Measurements from ENCODE around the gene FSCB. TPM values are rescaled to one million over a fixed set of nuclear protein-coding genes. Genes with fewer than 3 reads are reported as not detected.
"Not testable (repeated sequence)": the region's sequence is repeated elsewhere in the genome, so short reads cannot be mapped to it uniquely, and the experiment has no call there.

FSCB gene
- not detected for total RNA-seq
- long read RNA-seq: 0 reads

DNA sequence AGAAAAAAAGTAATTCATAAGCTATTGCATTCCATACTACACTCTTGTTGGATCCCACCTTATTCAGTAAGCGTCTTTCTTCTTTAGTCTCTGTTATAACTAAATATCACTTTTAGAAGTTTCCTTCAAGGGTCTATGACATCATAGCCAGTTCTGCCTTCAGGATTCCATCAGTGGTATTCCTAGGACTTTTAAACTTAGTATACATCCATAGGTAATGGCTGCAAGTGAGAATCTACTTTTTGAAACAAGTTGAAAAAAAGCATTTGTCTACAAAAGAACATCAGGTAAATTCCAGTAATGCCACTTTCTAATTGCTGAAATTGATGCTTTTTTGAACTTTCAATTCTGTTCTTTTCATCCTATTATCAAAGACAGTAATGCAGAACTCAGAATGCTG is at the start of gene FSCB:
TSS of gene FSCB (minus strand) at position 101 of the 400 bp plus-strand sequence. CDS start 296 bp downstream, outside the sequence.
- DNase-seq (ENCODE audit: low spot score): no peak

GRCh38 chr14:44531658-44532057 is 24.6 kb upstream of the FSCB start:
- DNase-seq (ENCODE audit: low spot score): no peak

DNA sequence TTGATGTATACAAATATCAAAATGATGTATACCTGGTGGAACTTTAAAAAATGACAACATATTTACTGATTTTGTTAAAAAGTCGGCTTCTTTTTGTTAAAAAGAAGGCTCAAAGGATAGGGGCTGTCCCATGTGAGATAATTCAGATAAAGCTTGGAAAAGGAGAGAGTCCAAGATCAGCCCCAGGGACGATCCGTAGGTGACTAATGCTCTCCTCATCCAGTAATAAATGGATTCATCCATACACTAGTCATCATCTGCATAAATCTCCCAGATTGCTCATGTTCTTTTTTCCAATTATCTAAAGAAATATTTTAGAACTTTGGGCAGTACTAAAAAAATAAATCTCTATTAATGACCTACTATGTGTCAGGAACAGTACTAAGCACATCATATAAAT is 23.4 kb upstream of the FSCB start:
- DNase-seq (ENCODE audit: low spot score): no peak

- DNase-seq (ENCODE audit: low spot score): no peak
Observed at GRCh38 chr14:44529026-44529425, 21.9 kb upstream of the FSCB start.

GRCh38 chr14:44528180-44528579 is 21.1 kb upstream of the FSCB start:
- no peak for DNase-seq (ENCODE audit: low spot score)

DNA sequence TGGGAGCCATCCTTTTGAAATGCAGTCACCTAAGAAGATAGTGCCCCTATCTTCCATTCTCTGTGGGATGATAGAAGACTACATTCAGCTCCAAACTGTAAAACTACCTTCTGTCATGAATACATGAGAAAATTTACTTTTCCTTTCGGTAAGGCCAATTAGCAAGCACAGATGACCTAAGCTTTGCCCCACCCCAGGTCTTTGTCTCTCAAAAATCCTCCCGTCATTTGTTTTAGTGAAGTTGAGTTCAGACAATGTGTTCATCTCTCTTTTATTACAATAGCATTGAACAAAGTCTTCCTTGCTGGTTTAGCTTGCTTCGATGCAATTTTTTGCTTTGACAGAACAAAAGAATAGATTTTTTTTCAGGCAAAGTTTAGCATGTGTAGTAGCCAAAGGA is 18.2 kb upstream of the FSCB start:
- DNase-seq (ENCODE audit: low spot score): no peak

DNA sequence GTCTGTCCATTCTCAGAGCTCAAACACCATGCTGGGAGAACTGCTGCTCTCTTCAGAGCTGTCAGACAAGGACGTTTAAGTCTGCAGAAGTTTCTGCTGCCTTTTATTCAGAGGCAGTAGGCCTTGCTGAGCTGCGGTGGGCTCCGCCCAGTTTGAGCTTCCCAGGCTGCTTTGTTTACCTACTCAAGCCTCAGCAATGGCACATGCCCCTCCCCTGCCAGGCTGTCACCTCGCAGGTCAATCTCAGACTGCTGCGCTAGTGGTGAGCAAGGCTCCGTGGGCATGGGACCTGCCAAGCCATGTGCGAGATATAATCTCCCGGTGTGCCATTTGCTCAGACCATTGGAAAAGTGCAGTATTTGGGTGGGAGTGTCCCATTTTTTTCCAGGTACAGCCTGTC is 8.6 kb upstream of the FSCB start:
- DNase-seq (ENCODE audit: low spot score): not testable (repeated sequence)

DNA sequence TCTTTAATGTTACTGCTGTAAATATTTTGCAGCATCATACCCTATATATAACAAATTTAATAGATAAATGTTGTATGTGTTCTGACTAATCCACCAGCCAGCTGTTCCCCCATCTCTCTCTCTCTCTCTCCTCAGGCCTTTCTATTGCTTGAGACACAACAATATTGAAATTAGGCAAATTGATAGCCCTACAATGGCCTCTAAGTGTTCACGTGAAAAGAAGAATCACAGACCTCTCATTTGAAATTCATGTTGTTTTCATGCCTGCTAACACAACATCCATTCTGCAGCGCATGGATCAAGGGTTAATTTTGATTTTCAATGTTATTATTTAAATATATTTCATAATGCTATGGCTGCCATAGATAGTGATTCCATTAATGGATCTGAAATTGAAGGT is 1.8 kb upstream of the FSCB start:
- DNase-seq (ENCODE audit: low spot score): no peak

DNA sequence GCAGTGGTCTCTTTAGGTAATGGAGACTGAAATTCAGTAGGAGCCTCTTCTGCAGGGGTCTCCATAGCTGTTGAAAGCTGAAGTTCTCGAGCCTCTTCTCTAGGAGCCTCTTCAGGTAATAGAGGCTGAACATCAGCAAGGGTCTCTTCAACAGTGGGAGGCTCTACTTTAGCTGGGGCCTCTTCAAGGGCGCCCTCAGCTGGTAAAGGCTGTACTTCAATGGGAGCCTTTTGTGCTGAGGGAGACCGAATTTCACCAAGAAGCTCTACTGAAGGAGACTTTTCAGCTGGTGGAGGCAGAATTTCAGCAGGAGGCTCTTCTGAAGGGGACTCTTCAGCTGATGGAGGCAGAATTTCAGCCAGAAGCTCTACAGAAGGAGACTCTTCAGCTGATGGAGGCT is 1.5 kb downstream of the FSCB start:
- no peak for DNase-seq (ENCODE audit: low spot score)

- no peak for DNase-seq (ENCODE audit: low spot score)
Observed at GRCh38 chr14:44497148-44497547, 9.9 kb downstream of the FSCB start.

DNA sequence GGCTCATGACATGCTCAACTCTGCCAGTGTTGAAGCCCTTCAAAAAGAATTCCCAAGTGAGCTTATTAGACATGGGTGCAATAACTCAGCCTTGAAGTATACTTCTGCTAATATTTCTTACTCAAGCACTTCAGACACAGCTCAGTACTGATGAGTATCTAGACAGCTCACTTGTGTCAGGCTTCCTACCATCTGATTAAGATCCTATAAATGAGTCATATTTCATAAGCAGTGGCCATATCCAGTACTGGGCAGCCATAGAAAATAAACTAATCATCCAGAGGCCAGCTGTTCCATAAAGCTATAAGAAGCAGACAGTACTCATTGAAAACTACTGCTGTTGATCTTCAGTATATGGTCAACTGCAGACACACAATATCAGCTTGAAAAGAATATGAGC is 12.9 kb downstream of the FSCB start:
- no peak for DNase-seq (ENCODE audit: low spot score)

DNA sequence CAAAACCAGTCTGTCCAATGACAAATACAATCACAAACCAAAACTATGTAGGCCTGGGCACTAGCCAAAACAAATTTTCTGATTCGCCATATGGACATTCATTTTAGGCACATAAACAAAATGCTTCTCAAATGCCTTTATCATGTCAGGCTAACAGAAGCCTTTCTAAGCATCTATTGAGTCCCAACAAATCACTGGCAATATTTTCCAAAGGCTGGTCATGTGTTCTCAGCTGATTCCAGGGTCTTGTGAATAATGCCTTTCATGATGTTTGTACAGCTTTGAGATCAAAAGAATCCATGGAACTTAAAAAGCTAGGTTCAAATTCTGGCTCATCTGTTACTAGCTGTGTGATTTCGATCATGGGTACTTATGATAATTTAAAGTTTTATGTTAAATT is 16.1 kb downstream of the FSCB start:
- no peak for DNase-seq (ENCODE audit: low spot score)

DNA sequence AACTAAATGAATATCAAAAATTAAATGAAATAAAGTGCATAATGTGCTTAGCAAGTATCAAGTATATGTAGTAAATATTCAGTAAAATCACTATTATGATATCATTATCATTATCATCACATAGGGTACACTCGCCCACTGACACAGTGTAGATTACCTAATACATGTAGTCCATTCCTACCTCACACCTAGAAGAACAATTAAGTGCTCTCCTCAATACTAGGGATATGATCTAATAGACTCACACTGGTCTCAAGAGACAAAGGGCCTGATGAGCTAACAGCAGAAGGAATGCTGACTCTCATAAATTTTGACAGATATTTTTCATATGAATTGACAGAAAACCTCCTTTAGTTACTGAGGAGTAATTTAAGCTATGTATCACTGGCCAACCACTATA is 29.1 kb downstream of the FSCB start:
- no peak for DNase-seq (ENCODE audit: low spot score)

- DNase-seq (ENCODE audit: low spot score): no peak
Observed at GRCh38 chr14:44468771-44469170, 38.3 kb downstream of the FSCB start.

GRCh38 chr14:44463356-44464004 is 43.6 kb downstream of the FSCB start:
- DNase-seq (ENCODE audit: low spot score): no peak

GRCh38 chr14:44462381-44462780 is 44.7 kb downstream of the FSCB start:
- no peak for DNase-seq (ENCODE audit: low spot score)

DNA sequence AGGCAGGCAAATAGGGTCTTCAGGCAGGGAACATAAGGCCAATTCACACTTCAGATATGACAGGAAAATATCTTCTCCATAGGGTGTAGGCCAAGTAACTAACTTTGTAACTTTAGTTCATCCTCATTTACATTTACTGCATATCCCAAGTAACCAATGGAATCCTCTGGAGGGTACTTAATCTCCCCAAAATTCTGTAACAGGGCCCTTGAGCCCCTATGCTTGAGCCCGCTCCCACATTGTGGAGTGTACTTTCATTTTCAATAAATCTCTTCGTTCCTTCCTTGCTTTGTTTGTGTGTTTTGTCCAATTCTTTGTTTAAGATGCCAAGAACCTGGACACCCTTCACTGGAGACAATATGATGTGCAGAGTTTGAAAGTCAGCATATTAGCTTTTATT is 45.3 kb downstream of the FSCB start:
- no peak for DNase-seq (ENCODE audit: low spot score)
